Stimulated activated CD4-positive, alpha-beta T cell treated with anti-CD3 and anti-CD28 coated beads, Interleukin-15, amount 100 ng/mL, for 1 hour (primary cell): ENCODE results near the gene OAS1.
"Not testable (repeated sequence)": the region's sequence is repeated elsewhere in the genome, so short reads cannot be mapped to it uniquely, and the experiment has no call there.

ENCODE experiments used
- DNase-seq, 2 donors: peaks; one replicate each; pipeline ENCODE4 v3.0.0-alpha.2; 2020; ENCODE audit warnings: low read depth in 1 of 2, low spot score in 1 of 2

Gene OAS1

GRCh38 chr12:112900298-112901145 is 6.2 kb upstream of the OAS1 start:
- DNase-seq = no peak

GRCh38 chr12:112901271-112901670 is 5.5 kb upstream of the OAS1 start:
- no peak for DNase-seq

- DNase-seq = no peak
These were observed 2.2 kb upstream of the OAS1 start for GRCh38 chr12:112904571-112904970.

- DNase-seq = no peak
These were observed 1.2 kb upstream of the OAS1 start for GRCh38 chr12:112905451-112906089.

- DNase-seq = no peak
These were observed 824 bp downstream of the OAS1 start for GRCh38 chr12:112907415-112908157.

- peak in 1 of 2 donors; percentile 12 for DNase-seq
These were observed 1.8 kb downstream of the OAS1 start for GRCh38 chr12:112908548-112908947.

- no peak for DNase-seq
These were observed 2.9 kb downstream of the OAS1 start for GRCh38 chr12:112909693-112910092.

- DNase-seq = no peak
These were observed 6.4 kb downstream of the OAS1 start for GRCh38 chr12:112913038-112913688.

- DNase-seq = not testable (repeated sequence)
These were observed 7.1 kb downstream of the OAS1 start for GRCh38 chr12:112913888-112914287.

- DNase-seq = no peak
These were observed 9.5 kb downstream of the OAS1 start for GRCh38 chr12:112916270-112916669.

GRCh38 chr12:112919121-112919520 is 12.4 kb downstream of the OAS1 start:
- DNase-seq = no peak

- no peak for DNase-seq
These were observed 18.2 kb downstream of the OAS1 start for GRCh38 chr12:112924986-112925385.

GRCh38 chr12:112926416-112927033 is 19.8 kb downstream of the OAS1 start:
- DNase-seq = not testable (repeated sequence)

GRCh38 chr12:112927475-112927874 is 20.7 kb downstream of the OAS1 start:
- DNase-seq = no peak

GRCh38 chr12:112927925-112928324 is 21.2 kb downstream of the OAS1 start:
- no peak for DNase-seq

GRCh38 chr12:112928978-112929377 is 22.2 kb downstream of the OAS1 start:
- no peak for DNase-seq

- DNase-seq = no peak
These were observed 23.0 kb downstream of the OAS1 start for GRCh38 chr12:112929715-112930114.

- DNase-seq = no peak
These were observed 23.6 kb downstream of the OAS1 start for GRCh38 chr12:112930350-112930749.

- no peak for DNase-seq
These were observed 25.8 kb downstream of the OAS1 start for GRCh38 chr12:112932485-112933128.

- no peak for DNase-seq
These were observed 26.4 kb downstream of the OAS1 start for GRCh38 chr12:112933129-112933505.
